Thymus (tissue), 11 donors: ENCODE measurements around the gene KCNIP4. TPM values are rescaled to one million over a fixed set of nuclear protein-coding genes. Genes with fewer than 3 reads are reported as not detected.

Experiments used
- DNase-seq, 9 donors: peaks; one replicate each; pipeline ENCODE4 v3.0.0-alpha.2; 2013; ENCODE audit warnings: low spot score in 9 of 9, low read depth in 6 of 9, missing footprints in 1 of 9
- H3K27ac ChIP-seq, 2 donors: one replicate each; pipeline ENCODE4 v1.5.1; 2013; ENCODE audit warnings: control low read depth in 1 of 2, low read depth in 1 of 2, low read length in 1 of 2, mild to moderate bottlenecking in 1 of 2, moderate library complexity in 1 of 2
- H3K27me3 ChIP-seq, 2 donors: one replicate each; pipeline ENCODE4 v1.5.1; 2013; ENCODE audit warnings: low read length in 1 of 2; ENCODE audit not compliant: control insufficient read depth in 2 of 2, insufficient read depth in 1 of 2
- H3K36me3 ChIP-seq, 2 donors: one replicate each; pipeline ENCODE4 v1.5.1; 2013; ENCODE audit warnings: low read length in 1 of 2, mild to moderate bottlenecking in 1 of 2, moderate library complexity in 1 of 2; ENCODE audit not compliant: control insufficient read depth in 2 of 2, insufficient read depth in 2 of 2
- H3K4me1 ChIP-seq, 2 donors: one replicate each; pipeline ENCODE4 v1.5.1; 2013; ENCODE audit warnings: low read length in 2 of 2; ENCODE audit not compliant: control insufficient read depth in 2 of 2, insufficient read depth in 2 of 2
- H3K4me3 ChIP-seq, 2 donors: one replicate each; pipeline ENCODE4 v1.5.1; 2013; ENCODE audit warnings: low read length in 2 of 2, control low read depth in 1 of 2, mild to moderate bottlenecking in 1 of 2
- H3K9me3 ChIP-seq, 2 donors: one replicate each; pipeline ENCODE4 v1.5.1; 2013; ENCODE audit warnings: low read length in 1 of 2, mild to moderate bottlenecking in 1 of 2; ENCODE audit not compliant: control insufficient read depth in 2 of 2, insufficient read depth in 1 of 2
- WGBS: extraction: QIAGEN DNeasy Blood & Tissue Kit; methylation state at CpG from one replicate; pipeline ENCODE4 v1.1.7; 2013; 5-methylcytosine and 5-hydroxymethylcytosine counted together
- polyA plus RNA-seq: library from polyadenylated mRNA; stranded (reverse); fragments of 200-250 nt; gene quantifications from one replicate; pipeline ENCODE4 v1.2.3, GENCODE V29; 2013
- total RNA-seq: library from RNA; stranded (reverse); fragments of 120-200 nt; gene quantifications from one replicate; pipeline ENCODE4 v1.2.4, GENCODE V29; 2013
- donor health status: healthy.

Gene KCNIP4
- total and polyA plus RNA-seq, 2 donors, result 0.07 TPM; not detected in 1

- DNase-seq, result no peak
- H3K4me1 ChIP-seq, result no peaks in the 10 kb centered on the region
- peaks cover 12 to 14% of the 10 kb centered on the region in 2 donors for H3K36me3 ChIP-seq
- H3K9me3 ChIP-seq, result peaks cover 0 to 6% of the 10 kb centered on the region in 2 donors
- H3K27me3 ChIP-seq, result no peaks in the 10 kb centered on the region
- H3K27ac ChIP-seq, result no peak overlapping the region
- 97% methylated on average over 6 of the region's 6 CpGs for WGBS
- no peak overlapping the region for H3K4me3 ChIP-seq
Observed at GRCh38 chr4:20724915-20725314, 1223.7 kb downstream of the KCNIP4 start.

- no peaks in the 10 kb centered on the region for H3K4me1 ChIP-seq
- no peak overlapping the region for H3K4me3 ChIP-seq
- WGBS, result 97% methylated on average over 3 of the region's 3 CpGs
- no peak for DNase-seq
- peaks cover 12 to 14% of the 10 kb centered on the region in 2 donors for H3K36me3 ChIP-seq
- H3K27me3 ChIP-seq, result no peaks in the 10 kb centered on the region
- H3K9me3 ChIP-seq, result peaks cover 0 to 6% of the 10 kb centered on the region in 2 donors
- H3K27ac ChIP-seq, result no peak overlapping the region
Observed at GRCh38 chr4:20723463-20723862, 1225.1 kb downstream of the KCNIP4 start.

- WGBS, result 74% methylated on average over 3 of the region's 3 CpGs
- Histone ChIP-seq H3K36me3 (peaks cover 12 to 14% of the 10 kb centered on the region in 2 donors), H3K4me1 (no peaks in the 10 kb centered on the region), H3K4me3 (no peak overlapping the region), H3K27me3 (no peaks in the 10 kb centered on the region), H3K27ac (no peak overlapping the region), H3K9me3 (peaks cover 0 to 6% of the 10 kb centered on the region in 2 donors)
- no peak for DNase-seq
Observed at GRCh38 chr4:20723019-20723418, 1225.6 kb downstream of the KCNIP4 start.

GRCh38 chr4:20711335-20711734 lies 1237.2 kb downstream of the KCNIP4 start:
- Histone ChIP-seq H3K27ac (no peak overlapping the region), H3K27me3 (no peaks in the 10 kb centered on the region), H3K9me3 (no peaks in the 10 kb centered on the region), H3K4me3 (no peak overlapping the region), H3K36me3 (peaks cover 2 to 4% of the 10 kb centered on the region in 2 donors), H3K4me1 (no peaks in the 10 kb centered on the region)
- no peak for DNase-seq
- 97% methylated on average over 2 of the region's 2 CpGs for WGBS

GRCh38 chr4:20700007-20700761 lies 1248.4 kb downstream of the KCNIP4 start, which contains the start of gene PACRGL:
PACRGL (plus strand) TSS chr4:20700458; CDS start chr4:20704482, 4,024 bp downstream.
- WGBS, result under 1% methylated on average over 60 of the region's 60 CpGs

GRCh38 chr4:20698820-20699219 lies 1249.8 kb downstream of the KCNIP4 start:
- 96% methylated on average over 4 of the region's 4 CpGs for WGBS
- Histone ChIP-seq H3K27ac (no peak overlapping the region), H3K9me3 (no peaks in the 10 kb centered on the region), H3K27me3 (no peaks in the 10 kb centered on the region), H3K4me1 (peaks cover 5 to 10% of the 10 kb centered on the region in 2 donors), H3K4me3 (no peak overlapping the region), H3K36me3 (no peaks in the 10 kb centered on the region)
- DNase-seq, result no peak

More at GRCh38 chr4:20700007-20700761, 1248.4 kb downstream of the KCNIP4 start, which contains the start of gene PACRGL:
- Histone ChIP-seq H3K4me3 (peak within 1 kb of the TSS; percentile 86 to 92), H3K9me3 (no peaks in the 10 kb centered on the region), H3K27me3 (no peaks in the 10 kb centered on the region), H3K27ac (peak within 1 kb of the TSS; percentile 78 to 80), H3K4me1 (peaks cover 5 to 10% of the 10 kb centered on the region in 2 donors), H3K36me3 (peaks cover 0 to 8% of the 10 kb centered on the region in 2 donors)
- DNase-seq, result peak; percentile 86 to 96 (median 92)

- Histone ChIP-seq H3K27me3 (no peaks in the 10 kb centered on the region), H3K27ac (no peak overlapping the region), H3K36me3 (no peaks in the 10 kb centered on the region), H3K9me3 (no peaks in the 10 kb centered on the region), H3K4me1 (peaks cover 5 to 10% of the 10 kb centered on the region in 2 donors), H3K4me3 (no peak overlapping the region)
- 97% methylated on average over 4 of the region's 4 CpGs for WGBS
- DNase-seq, result no peak
Observed at GRCh38 chr4:20698382-20698781, 1250.2 kb downstream of the KCNIP4 start.

GRCh38 chr4:20696815-20697214 lies 1251.8 kb downstream of the KCNIP4 start:
- no peak for DNase-seq
- Histone ChIP-seq H3K4me1 (peaks cover 5 to 10% of the 10 kb centered on the region in 2 donors), H3K27me3 (no peaks in the 10 kb centered on the region), H3K4me3 (no peak overlapping the region), H3K9me3 (no peaks in the 10 kb centered on the region), H3K36me3 (no peaks in the 10 kb centered on the region), H3K27ac (no peak overlapping the region)
- 98% methylated on average over 1 of the region's 1 CpG for WGBS

- Histone ChIP-seq H3K4me3 (no peak overlapping the region), H3K9me3 (no peaks in the 10 kb centered on the region), H3K36me3 (no peaks in the 10 kb centered on the region), H3K27ac (no peak overlapping the region), H3K4me1 (no peaks in the 10 kb centered on the region), H3K27me3 (peaks cover 0 to 2% of the 10 kb centered on the region in 2 donors)
- 76% methylated on average over 3 of the region's 3 CpGs for WGBS
- DNase-seq, result no peak
Observed at GRCh38 chr4:20687864-20688263, 1260.7 kb downstream of the KCNIP4 start.
